ENCODE data around the gene GOLM1.

GOLM1 gene

GRCh38 chr9:86135371-86135770 is 36.0 kb upstream of the GOLM1 start:
- Histone ChIP-seq H3K4me1 (no peaks in the 10 kb centered on the region), H3K4me3 (ENCODE audit: low read depth, low read length) (no peak overlapping the region), H3K4me2 (ENCODE audit: low read length) (no peak overlapping the region), H3K27me3 (ENCODE audit: control insufficient read depth, insufficient read depth, low read length) (no peaks in the 10 kb centered on the region), H2AFZ (no peak overlapping the region), H3K27ac (no peak overlapping the region), H3K36me3 (ENCODE audit: control insufficient read depth, insufficient read depth, low read length) (no peaks in the 10 kb centered on the region), H3K9ac (no peak overlapping the region), H3K9me3 (ENCODE audit: control insufficient read depth, low read length) (no peaks in the 10 kb centered on the region), H3K79me2 (no peaks in the 10 kb centered on the region)
- TF ChIP-seq, protein P1, sequence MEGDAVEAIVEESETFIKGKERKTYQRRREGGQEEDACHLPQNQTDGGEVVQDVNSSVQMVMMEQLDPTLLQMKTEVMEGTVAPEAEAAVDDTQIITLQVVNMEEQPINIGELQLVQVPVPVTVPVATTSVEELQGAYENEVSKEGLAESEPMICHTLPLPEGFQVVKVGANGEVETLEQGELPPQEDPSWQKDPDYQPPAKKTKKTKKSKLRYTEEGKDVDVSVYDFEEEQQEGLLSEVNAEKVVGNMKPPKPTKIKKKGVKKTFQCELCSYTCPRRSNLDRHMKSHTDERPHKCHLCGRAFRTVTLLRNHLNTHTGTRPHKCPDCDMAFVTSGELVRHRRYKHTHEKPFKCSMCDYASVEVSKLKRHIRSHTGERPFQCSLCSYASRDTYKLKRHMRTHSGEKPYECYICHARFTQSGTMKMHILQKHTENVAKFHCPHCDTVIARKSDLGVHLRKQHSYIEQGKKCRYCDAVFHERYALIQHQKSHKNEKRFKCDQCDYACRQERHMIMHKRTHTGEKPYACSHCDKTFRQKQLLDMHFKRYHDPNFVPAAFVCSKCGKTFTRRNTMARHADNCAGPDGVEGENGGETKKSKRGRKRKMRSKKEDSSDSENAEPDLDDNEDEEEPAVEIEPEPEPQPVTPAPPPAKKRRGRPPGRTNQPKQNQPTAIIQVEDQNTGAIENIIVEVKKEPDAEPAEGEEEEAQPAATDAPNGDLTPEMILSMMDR (IDR thresholded peaks at IDR 0.05): no peak

GRCh38 chr9:86134361-86134760 is 35.0 kb upstream of the GOLM1 start:
- no peak overlapping the region for H2AFZ ChIP-seq
- no peak overlapping the region for H3K4me3 ChIP-seq (ENCODE audit: low read depth, low read length)
- H3K4me1 ChIP-seq: no peaks in the 10 kb centered on the region
- no peaks in the 10 kb centered on the region for H3K36me3 ChIP-seq (ENCODE audit: control insufficient read depth, insufficient read depth, low read length)
- no peaks in the 10 kb centered on the region for H3K79me2 ChIP-seq
- no peak overlapping the region for H3K27ac ChIP-seq
- H3K9me3 ChIP-seq (ENCODE audit: control insufficient read depth, low read length): no peaks in the 10 kb centered on the region
- H3K27me3 ChIP-seq (ENCODE audit: control insufficient read depth, insufficient read depth, low read length): no peaks in the 10 kb centered on the region
- TF ChIP-seq, protein P1 (IDR thresholded peaks at IDR 0.05): no peak
- H3K4me2 ChIP-seq (ENCODE audit: low read length): no peak overlapping the region
- no peak overlapping the region for H3K9ac ChIP-seq

DNA sequence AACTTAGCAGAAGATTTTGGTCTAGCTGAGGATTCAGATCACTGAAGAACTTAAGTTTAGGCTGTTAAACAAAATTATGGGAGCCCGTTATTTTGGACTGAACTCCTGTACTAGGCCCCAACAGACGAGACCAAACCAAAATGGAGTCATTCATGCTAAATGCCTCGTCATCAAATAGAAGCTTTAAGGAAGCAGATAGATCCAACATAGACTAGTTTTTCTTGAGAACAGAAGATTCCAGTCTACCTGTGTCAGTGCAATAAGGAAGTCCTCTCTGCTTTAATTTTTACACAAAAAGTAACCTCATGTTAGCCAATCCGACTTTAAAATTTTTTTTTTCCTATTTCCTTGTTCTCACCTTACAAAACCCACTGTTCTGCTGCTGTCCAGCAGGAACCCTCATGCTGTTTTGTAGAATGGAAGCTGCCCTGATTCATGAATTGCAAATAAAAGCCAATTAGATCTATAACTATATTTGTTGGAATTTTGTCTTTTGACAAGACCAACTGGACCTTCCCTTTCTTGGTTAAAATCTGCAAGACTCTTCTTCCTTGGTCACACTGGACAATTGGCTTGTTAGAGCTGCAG is 29.0 kb upstream of the GOLM1 start:
- Histone ChIP-seq H3K27ac (no peak overlapping the region), H3K27me3 (ENCODE audit: control insufficient read depth, insufficient read depth, low read length) (no peaks in the 10 kb centered on the region), H3K79me2 (no peaks in the 10 kb centered on the region), H3K9ac (no peak overlapping the region), H3K4me3 (ENCODE audit: low read depth, low read length) (no peak overlapping the region), H3K36me3 (ENCODE audit: control insufficient read depth, insufficient read depth, low read length) (no peaks in the 10 kb centered on the region), H2AFZ (no peak overlapping the region), H3K4me2 (ENCODE audit: low read length) (no peak overlapping the region), H3K4me1 (no peaks in the 10 kb centered on the region), H3K9me3 (ENCODE audit: control insufficient read depth, low read length) (no peaks in the 10 kb centered on the region)
- TF ChIP-seq, protein P1 (IDR thresholded peaks at IDR 0.05): no peak

DNA sequence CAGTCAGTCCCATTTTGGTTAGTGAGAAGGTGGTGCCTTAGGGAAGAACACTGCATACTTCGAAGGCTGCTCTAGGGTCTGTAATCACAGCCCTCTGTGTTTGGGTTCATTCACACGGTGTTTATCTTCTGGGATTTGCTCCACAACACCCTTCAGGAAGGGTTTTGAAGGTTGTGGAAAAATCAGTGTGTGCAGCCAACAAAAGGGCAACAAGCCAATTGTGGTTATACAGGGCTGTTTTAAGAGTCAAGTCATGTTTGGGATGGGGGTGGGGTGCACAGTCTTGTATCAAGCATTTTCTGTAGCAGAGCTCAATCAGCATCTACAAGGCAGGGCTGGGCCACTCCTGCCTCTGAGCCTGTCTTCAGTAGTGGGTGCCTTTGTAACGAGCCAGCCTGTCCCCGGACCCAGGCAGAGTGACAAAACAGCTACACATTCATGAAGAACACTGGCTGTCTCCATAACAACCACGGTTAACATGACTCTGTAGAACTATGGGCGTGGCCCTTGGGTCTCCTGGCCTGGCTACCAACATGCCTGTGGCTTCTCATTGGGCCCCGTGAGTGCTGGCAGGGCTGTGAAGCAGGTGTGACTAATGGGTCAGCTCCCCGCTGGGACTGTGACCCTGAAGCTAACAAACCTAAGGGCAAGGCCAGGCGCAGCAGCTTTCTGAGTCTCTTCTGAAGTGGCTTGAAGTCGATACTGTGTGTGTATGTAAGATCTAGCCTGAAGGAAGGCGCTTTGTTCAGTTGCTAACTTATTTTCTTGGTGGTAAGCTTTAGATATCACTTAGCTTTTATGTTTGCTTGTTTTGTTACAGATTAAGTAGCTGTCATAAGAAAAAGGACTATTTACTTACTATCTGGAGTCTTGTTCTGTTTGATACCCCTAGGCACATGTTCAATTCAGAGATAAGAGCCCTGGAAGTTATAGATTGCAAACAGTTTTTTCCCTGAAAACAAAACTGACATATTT is 27.9 kb upstream of the GOLM1 start:
- no peaks in the 10 kb centered on the region for H3K4me1 ChIP-seq
- TF ChIP-seq, protein P1 (IDR thresholded peaks at IDR 0.05): no peak
- no peaks in the 10 kb centered on the region for H3K9me3 ChIP-seq (ENCODE audit: control insufficient read depth, low read length)

More for the DNA sequence above, 27.9 kb upstream of the GOLM1 start:
- Histone ChIP-seq H3K27ac (no peak overlapping the region), H3K36me3 (ENCODE audit: control insufficient read depth, insufficient read depth, low read length) (no peaks in the 10 kb centered on the region), H3K27me3 (ENCODE audit: control insufficient read depth, insufficient read depth, low read length) (no peaks in the 10 kb centered on the region), H3K79me2 (no peaks in the 10 kb centered on the region), H3K4me3 (ENCODE audit: low read depth, low read length) (no peak overlapping the region), H3K4me2 (ENCODE audit: low read length) (no peak overlapping the region), H2AFZ (no peak overlapping the region), H3K9ac (no peak overlapping the region)
